Tibial nerve (tissue), 4 donors: Measurements from ENCODE around the gene TPGS1. TPM values are rescaled to one million over a fixed set of nuclear protein-coding genes. Genes with fewer than 3 reads are reported as not detected.
A peak's percentile ranks its signal among the peaks of the same experiment; 100 is the strongest.

Source experiments
- DNase-seq, 2 donors: peaks; one replicate each; pipeline ENCODE4 v3.0.0-alpha.2; 2019; ENCODE audit warnings: low spot score in 2 of 2
- H3K27ac ChIP-seq, 4 donors: fragments of 200-600 bp; sonication (generic) in 3 of 4; one replicate each; pipeline ENCODE4 v1.5.1; 2017 to 2019; ENCODE audit warnings: mild to moderate bottlenecking in 1 of 4
- H3K27me3 ChIP-seq, 2 donors: fragments of 200-600 bp; sonication (generic) in 1 of 2; one replicate each; pipeline versions ENCODE4 v1.5.1 to v1.6.0; 2017 to 2019
- H3K36me3 ChIP-seq, 3 donors: fragments of 200-600 bp; sonication (generic); one replicate each; pipeline ENCODE4 v1.5.1; 2018 to 2019
- H3K4me1 ChIP-seq, 4 donors: fragments of 200-600 bp; sonication (generic) in 3 of 4; one replicate each; pipeline ENCODE4 v1.5.1; 2017 to 2019
- H3K4me3 ChIP-seq, 4 donors: fragments of 200-600 bp; sonication (generic) in 3 of 4; one replicate each; pipeline ENCODE4 v1.5.1; 2017 to 2019; ENCODE audit warnings: mild to moderate bottlenecking in 1 of 4, moderate library complexity in 1 of 4
- H3K9me3 ChIP-seq, 4 donors: fragments of 200-600 bp; sonication (generic) in 3 of 4; one replicate each; pipeline ENCODE4 v1.5.1; 2017 to 2019
- CTCF ChIP-seq, 5 experiments: fragments of 200-600 bp in 3 of 5; fragments of 450-650 bp in 2 of 5; sonication (generic) in 3 of 5; IDR thresholded peaks; one replicate each; pipeline ENCODE4 v1.5.1; 2016 to 2019; ENCODE audit warnings: antibody characterized with exemption in 5 of 5, mild to moderate bottlenecking in 3 of 5, moderate library complexity in 2 of 5
- EP300 ChIP-seq, 2 donors: sonication (generic); formaldehyde crosslinking; IDR thresholded peaks; one replicate each; pipeline ENCODE4 v1.6.1; 2017; ENCODE audit warnings: antibody characterized with exemption in 2 of 2, mild to moderate bottlenecking in 1 of 2
- POLR2A ChIP-seq, 2 donors: fragments of 450-650 bp; IDR thresholded peaks; one replicate each; pipeline ENCODE4 v1.6.1; 2017; ENCODE audit warnings: antibody characterized with exemption in 2 of 2, mild to moderate bottlenecking in 2 of 2, moderate library complexity in 2 of 2
- WGBS, 2 donors: methylation state at CpG; one replicate each; pipeline ENCODE4 v1.1.5; 2018; 5-methylcytosine and 5-hydroxymethylcytosine counted together
- total RNA-seq, 4 donors: library from RNA; depleted of rRNA; stranded (reverse); fragments of >200 nt; gene quantifications; one replicate each; pipeline ENCODE4 v1.1.0, GENCODE V29; 2016

Gene TPGS1
- total RNA-seq, 4 donors from 2014 or later: 108 to 131 (median 115) TPM

GRCh38 chr19:555474-555808 lies 48.1 kb downstream of the TPGS1 start:
- H3K36me3 ChIP-seq: no peaks in the 10 kb centered on the region
- peaks cover 0 to 4% of the 10 kb centered on the region in 2 donors for H3K27me3 ChIP-seq
- 89 to 92% methylated on average over 13 to 14 of the region's 14 CpGs for WGBS, 2 donors
- no peak overlapping the region for H3K4me3 ChIP-seq
- H3K27ac ChIP-seq: no peak overlapping the region
- peaks cover 0 to 16% (median 4%) of the 10 kb centered on the region in 4 donors for H3K4me1 ChIP-seq
- no peak for DNase-seq
- H3K9me3 ChIP-seq: no peaks in the 10 kb centered on the region
- TF ChIP-seq EP300 (IDR thresholded peaks at IDR 0.05) (no peak), CTCF (IDR thresholded peaks at IDR 0.05) (no peak), POLR2A (IDR thresholded peaks at IDR 0.05) (no peak)

DNA sequence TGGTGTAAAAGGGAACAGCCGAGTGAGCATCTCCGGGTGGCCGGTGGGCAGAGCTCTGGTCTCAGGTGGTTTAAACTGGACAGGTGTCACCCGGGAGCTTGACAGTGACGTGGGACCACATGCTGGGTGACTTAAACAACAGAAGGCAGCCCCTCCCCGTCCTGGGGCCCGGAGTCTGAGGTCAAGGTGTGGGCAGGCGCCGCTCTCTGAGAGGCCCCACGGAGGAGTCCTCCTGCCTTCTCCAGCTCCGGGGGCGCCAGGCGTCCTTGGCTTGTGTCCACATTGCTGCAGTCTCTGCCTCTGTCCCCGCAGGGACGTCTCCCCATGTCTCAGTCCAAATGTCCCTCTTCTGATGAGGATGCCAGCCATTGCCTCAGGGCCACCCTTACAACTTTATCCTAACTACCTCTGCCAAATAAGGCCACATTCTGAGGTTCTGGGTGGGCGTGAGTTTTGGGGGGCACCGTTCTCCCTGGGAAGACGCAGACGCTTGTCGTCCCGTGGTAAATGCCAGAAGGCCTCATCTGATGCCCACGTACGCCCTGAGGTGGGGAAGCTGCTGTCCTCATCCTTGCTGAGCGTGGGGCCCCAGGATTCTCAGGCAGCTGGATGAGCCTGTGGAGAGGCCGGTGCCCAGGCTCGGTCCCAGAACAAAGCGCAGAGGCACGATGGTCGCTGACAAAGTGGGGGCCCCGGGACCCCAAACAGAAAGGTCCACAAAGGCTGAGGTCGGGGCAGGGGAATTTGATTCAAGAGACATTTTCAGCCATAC lies 49.5 kb downstream of the TPGS1 start:
- peaks cover 0 to 9% (median 4%) of the 10 kb centered on the region in 4 donors for H3K4me1 ChIP-seq
- H3K27me3 ChIP-seq: peaks cover 0 to 4% of the 10 kb centered on the region in 2 donors
- H3K36me3 ChIP-seq: no peaks in the 10 kb centered on the region
- no peaks in the 10 kb centered on the region for H3K9me3 ChIP-seq
- no peak overlapping the region for H3K4me3 ChIP-seq
- WGBS, 2 donors: 80 to 84% methylated on average over 30 to 31 of the region's 31 CpGs
- TF ChIP-seq CTCF (IDR thresholded peaks at IDR 0.05) (no peak), EP300 (IDR thresholded peaks at IDR 0.05) (no peak), POLR2A (IDR thresholded peaks at IDR 0.05) (no peak)
- H3K27ac ChIP-seq: peak overlapping the region in 1 of 4 donors; percentile 11
- no peak for DNase-seq

- no peak for DNase-seq
- WGBS, 2 donors: 47 to 57% methylated on average over 13 to 21 of the region's 21 CpGs
- Histone ChIP-seq H3K36me3 (no peaks in the 10 kb centered on the region), H3K27ac (peak overlapping the region in 1 of 4 donors; percentile 53), H3K4me3 (no peak overlapping the region), H3K9me3 (no peaks in the 10 kb centered on the region), H3K4me1 (peaks cover 0 to 9% (median 4%) of the 10 kb centered on the region in 4 donors), H3K27me3 (peaks cover 0 to 4% of the 10 kb centered on the region in 2 donors)
- no peak for TF ChIP-seq EP300 (IDR thresholded peaks at IDR 0.05)
- no peak for TF ChIP-seq POLR2A (IDR thresholded peaks at IDR 0.05)
- TF ChIP-seq CTCF (IDR thresholded peaks at IDR 0.05): no peak
These were observed 51.6 kb downstream of the TPGS1 start for GRCh38 chr19:558770-559439.

DNA sequence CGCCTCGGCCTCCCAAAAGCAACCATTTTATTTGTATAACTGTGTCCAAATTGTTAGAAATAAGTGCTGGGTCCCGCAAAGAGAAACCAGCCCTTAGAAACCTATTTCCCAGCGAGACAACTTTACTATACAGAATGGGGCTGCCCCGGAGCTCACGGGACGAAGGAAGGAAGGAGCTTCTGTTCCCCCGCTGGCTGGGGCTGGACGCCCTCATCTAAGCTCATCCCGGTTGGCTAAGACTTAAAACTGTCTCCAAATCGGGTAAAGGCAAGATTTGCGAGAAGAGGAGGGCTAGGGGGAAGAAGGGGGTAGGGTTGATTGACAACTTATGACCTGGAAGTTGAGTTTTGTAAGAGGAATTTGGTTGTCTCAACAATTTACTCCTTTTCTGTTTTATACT lies 52.8 kb downstream of the TPGS1 start:
- DNase-seq: no peak
- Histone ChIP-seq H3K27ac (no peak overlapping the region), H3K9me3 (no peaks in the 10 kb centered on the region), H3K27me3 (peaks cover 0 to 4% of the 10 kb centered on the region in 2 donors), H3K36me3 (no peaks in the 10 kb centered on the region), H3K4me1 (peaks cover 0 to 9% (median 4%) of the 10 kb centered on the region in 4 donors), H3K4me3 (no peak overlapping the region)
- TF ChIP-seq EP300 (IDR thresholded peaks at IDR 0.05) (no peak), CTCF (IDR thresholded peaks at IDR 0.05) (no peak), POLR2A (IDR thresholded peaks at IDR 0.05) (no peak)
- 74 to 79% methylated on average over 12 of the region's 12 CpGs for WGBS, 2 donors

DNA sequence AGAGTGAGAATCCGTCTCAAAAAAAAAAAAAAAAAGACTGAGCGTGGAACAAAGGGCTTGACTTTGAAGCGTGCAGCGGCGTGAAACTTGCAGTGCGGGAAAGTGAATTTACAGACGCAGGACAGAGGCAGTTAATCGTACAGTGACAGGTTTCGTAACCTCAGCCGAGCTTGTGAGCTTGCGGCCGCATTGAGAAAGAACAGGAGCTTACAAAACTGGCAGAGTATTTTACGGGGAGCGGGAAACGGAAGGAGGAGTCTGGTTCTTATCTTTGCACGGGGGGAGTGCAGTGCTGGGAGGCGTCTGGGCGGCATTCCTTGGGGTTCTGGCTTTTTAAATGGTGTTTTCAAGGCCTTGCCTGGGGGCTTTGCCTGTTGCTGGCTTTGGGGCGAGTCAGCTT lies 59.1 kb downstream of the TPGS1 start:
- TF ChIP-seq EP300 (IDR thresholded peaks at IDR 0.05) (no peak), POLR2A (IDR thresholded peaks at IDR 0.05) (no peak), CTCF (IDR thresholded peaks at IDR 0.05) (no peak)
- 67 to 70% methylated on average over 19 of the region's 19 CpGs for WGBS, 2 donors
- Histone ChIP-seq H3K27me3 (no peaks in the 10 kb centered on the region), H3K9me3 (no peaks in the 10 kb centered on the region), H3K36me3 (no peaks in the 10 kb centered on the region), H3K4me3 (no peak overlapping the region), H3K4me1 (peaks cover 0 to 7% (median 2%) of the 10 kb centered on the region in 4 donors), H3K27ac (no peak overlapping the region)
- DNase-seq: no peak
